Measurements from ENCODE around the gene CIART.

CIART gene

GRCh38 chr1:150320667-150320978 lies 38.3 kb downstream of the CIART start:
- ATAC-seq = no peak

GRCh38 chr1:150321826-150322166 lies 39.4 kb downstream of the CIART start:
- ATAC-seq = no peak; the same call in 1 of the 3 replicates

More at GRCh38 chr1:150320667-150320978, 38.3 kb downstream of the CIART start:
- TF ChIP-seq POU6F1 (CRISPR knock-in tag; IDR thresholded peaks at IDR 0.05; ENCODE audit: borderline replicate concordance, low read depth) = no peak
- no peak for TF ChIP-seq ZFP3 (CRISPR knock-in tag; IDR thresholded peaks at IDR 0.05)
- TF ChIP-seq TSHZ2 (CRISPR knock-in tag; IDR thresholded peaks at IDR 0.05) = no peak
- no peak for TF ChIP-seq PPARA (CRISPR knock-in tag; IDR thresholded peaks at IDR 0.05; ENCODE audit: borderline replicate concordance)
- no peak for TF ChIP-seq ISL1 (CRISPR knock-in tag; IDR thresholded peaks at IDR 0.05)
- no peak for TF ChIP-seq BACH2 (CRISPR knock-in tag; IDR thresholded peaks at IDR 0.05; ENCODE audit: borderline replicate concordance)
- no peak for TF ChIP-seq TCF4 (CRISPR knock-in tag; IDR thresholded peaks at IDR 0.05; ENCODE audit: borderline replicate concordance)
- no peak for TF ChIP-seq ZNF70 (CRISPR knock-in tag; IDR thresholded peaks at IDR 0.05)
- TF ChIP-seq TOX (CRISPR knock-in tag; IDR thresholded peaks at IDR 0.05; ENCODE audit: borderline replicate concordance) = no peak
- no peak for TF ChIP-seq ZC3H10 (CRISPR knock-in tag; IDR thresholded peaks at IDR 0.05)
- TF ChIP-seq ZFP30 (CRISPR knock-in tag; IDR thresholded peaks at IDR 0.05) = no peak
- no peak for TF ChIP-seq CREB5 (CRISPR knock-in tag; IDR thresholded peaks at IDR 0.05; ENCODE audit: low read depth)
- no peak for TF ChIP-seq CSRNP3 (CRISPR knock-in tag; IDR thresholded peaks at IDR 0.05)
- TF ChIP-seq CSDC2 (CRISPR knock-in tag; IDR thresholded peaks at IDR 0.05) = no peak
- no peak for TF ChIP-seq ESRRG (CRISPR knock-in tag; IDR thresholded peaks at IDR 0.05)
- no peak for TF ChIP-seq PATZ1 (CRISPR knock-in tag; IDR thresholded peaks at IDR 0.05; ENCODE audit: borderline replicate concordance)
- no peak for TF ChIP-seq SNAI2 (CRISPR knock-in tag; IDR thresholded peaks at IDR 0.05)
- no peak for TF ChIP-seq ARNTL (CRISPR knock-in tag; IDR thresholded peaks at IDR 0.05; ENCODE audit: borderline replicate concordance, low read depth)

More at GRCh38 chr1:150321826-150322166, 39.4 kb downstream of the CIART start:
- TF ChIP-seq ZFP3 (CRISPR knock-in tag; IDR thresholded peaks at IDR 0.05) (no peak), PATZ1 (CRISPR knock-in tag; IDR thresholded peaks at IDR 0.05; ENCODE audit: borderline replicate concordance) (no peak), TSHZ2 (CRISPR knock-in tag; IDR thresholded peaks at IDR 0.05) (no peak), ZFP30 (CRISPR knock-in tag; IDR thresholded peaks at IDR 0.05) (no peak), ZC3H10 (CRISPR knock-in tag; IDR thresholded peaks at IDR 0.05) (no peak)
